ENCODE measurements around the gene ATP6V0E1.
"Not testable (repeated sequence)": the region's sequence is repeated elsewhere in the genome, so short reads cannot be mapped to it uniquely, and the experiment has no call there.

ATP6V0E1 gene

DNA sequence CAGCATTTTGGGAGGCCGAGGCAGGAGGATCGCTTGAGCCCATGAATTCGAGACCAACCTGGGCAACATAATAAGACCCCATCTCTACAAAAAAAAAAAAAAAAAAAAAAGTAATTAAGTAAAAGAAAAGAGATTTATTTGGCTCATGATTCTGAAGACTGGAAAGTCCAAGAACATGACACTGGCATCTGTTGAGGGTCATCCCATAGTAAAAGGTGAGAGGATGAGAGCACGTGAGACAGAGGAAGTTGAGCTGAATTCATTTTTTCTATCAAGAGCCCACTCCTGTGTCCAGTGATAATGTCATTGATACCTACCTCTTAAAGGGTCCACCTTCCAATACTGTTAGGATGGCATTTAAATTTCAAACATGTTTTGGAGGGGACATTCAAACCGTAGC, 92.4 kb downstream of the ATP6V0E1 start:
- DNase-seq (ENCODE audit: low spot score): no peak

DNA sequence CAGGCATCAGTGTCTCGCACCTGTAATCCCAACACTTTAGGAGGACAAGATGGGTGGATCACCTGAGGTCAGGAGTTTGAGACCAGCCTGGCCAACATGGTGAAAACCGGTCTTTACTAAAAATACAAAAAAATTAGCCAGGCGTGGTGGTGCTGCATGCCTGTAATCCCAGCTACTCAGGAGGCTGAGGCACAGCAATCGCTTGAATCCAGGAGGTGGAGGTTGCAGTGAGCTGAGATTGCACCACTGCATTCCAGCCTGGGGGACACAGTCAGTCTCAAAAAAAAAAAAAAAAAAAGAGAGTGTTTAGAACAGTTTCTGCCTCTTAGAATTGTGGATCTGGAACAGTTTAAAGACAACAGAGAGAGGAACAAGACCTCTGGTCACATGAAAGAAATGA, 92.9 kb downstream of the ATP6V0E1 start:
- DNase-seq (ENCODE audit: low spot score): not testable (repeated sequence)

DNA sequence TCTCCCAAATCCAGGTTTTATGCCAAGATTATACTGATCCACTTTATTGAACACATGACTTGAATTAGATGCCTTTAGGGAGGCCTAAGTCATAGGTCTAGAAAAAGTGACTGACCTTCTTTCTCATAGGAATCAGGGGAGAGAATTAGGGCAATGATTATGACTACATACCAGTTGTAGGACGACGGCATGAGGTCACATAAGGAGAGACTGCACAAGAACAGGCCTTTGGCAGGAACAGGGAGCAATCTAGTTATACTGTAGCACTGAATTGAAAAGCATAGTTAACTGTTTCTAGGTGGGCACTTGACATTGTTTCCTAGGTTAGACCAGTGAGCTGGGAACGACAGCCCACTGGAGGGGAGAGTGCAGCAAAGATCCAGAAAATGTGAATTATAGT, 95.3 kb downstream of the ATP6V0E1 start:
- DNase-seq (ENCODE audit: low spot score): no peak
